HepG2 (cell line): Measurements from ENCODE around the gene DPF1. TPM values are rescaled to one million over a fixed set of nuclear protein-coding genes. Genes with fewer than 3 reads are reported as not detected.

Experiments used
- CAMTA2 ChIP-seq: sonication (generic); formaldehyde crosslinking; IDR thresholded peaks from 2 replicates; pipeline ENCODE4 v1.4.0; 2020; ENCODE audit warnings: mild to moderate bottlenecking, missing genetic modification reagents, borderline replicate concordance
- DDIT3 ChIP-seq: sonication (generic); formaldehyde crosslinking; IDR thresholded peaks from 2 replicates; pipeline ENCODE4 v1.4.0; 2020; ENCODE audit warnings: mild to moderate bottlenecking, missing genetic modification reagents
- GATA4 ChIP-seq: sonication (generic); IDR thresholded peaks from 2 replicates; pipeline ENCODE4 v1.6.1; 2016; ENCODE audit warnings: antibody characterized with exemption, low read depth, borderline replicate concordance
- MED8 ChIP-seq: sonication (generic); formaldehyde crosslinking; IDR thresholded peaks from 2 replicates; pipeline ENCODE4 v1.8.1; 2023; ENCODE audit warnings: mild to moderate bottlenecking, missing genetic modification reagents; ENCODE audit not compliant: insufficient replicate concordance
- PPARG ChIP-seq: conservative IDR thresholded peaks from 2 replicates; pipeline ENCODE4 v1.6.1; 2016; ENCODE audit warnings: missing biosample characterization, missing genetic modification reagents
- PRDM10 ChIP-seq: sonication (generic); formaldehyde crosslinking; IDR thresholded peaks from 2 replicates; pipeline ENCODE4 v1.4.0; 2020; ENCODE audit warnings: low read depth, missing genetic modification reagents
- REXO4 ChIP-seq: sonication (generic); formaldehyde crosslinking; IDR thresholded peaks from 2 replicates; pipeline ENCODE4 v1.8.0; 2022; ENCODE audit warnings: missing genetic modification reagents, mild to moderate bottlenecking, borderline replicate concordance
- SNAPC4 ChIP-seq: sonication (generic); formaldehyde crosslinking; IDR thresholded peaks from 2 replicates; pipeline ENCODE4 v1.4.0; 2020; ENCODE audit warnings: mild to moderate bottlenecking, missing genetic modification reagents
- TEAD2 ChIP-seq: sonication (generic); formaldehyde crosslinking; IDR thresholded peaks from 2 replicates; pipeline ENCODE4 v1.9.0; 2021; ENCODE audit warnings: missing genetic modification reagents
- ZNF24 ChIP-seq: fragments of 450-650 bp; IDR thresholded peaks from 2 replicates; pipeline ENCODE4 v1.6.1; 2017; ENCODE audit warnings: antibody characterized with exemption, mild to moderate bottlenecking
- ZNF550 ChIP-seq: sonication (generic); formaldehyde crosslinking; IDR thresholded peaks from 2 replicates; pipeline ENCODE4 v1.4.0; 2020; ENCODE audit warnings: mild to moderate bottlenecking, missing genetic modification reagents, borderline replicate concordance
- ZNF639 ChIP-seq: conservative IDR thresholded peaks from 2 replicates; pipeline ENCODE4 v1.6.1; 2018; ENCODE audit warnings: missing genetic modification reagents
- polyA plus RNA-seq, 8 experiments: library from polyadenylated mRNA; depleted of rRNA in 3 of 8; stranded (reverse) in 7 of 8; unstranded in 1 of 8; fragments of >200 nt; fragmentation: Illumina TruSeq in 4 of 8; extraction: Trizol in 4 of 8; gene quantifications; 2 replicates each; pipeline versions ENCODE4 v1.2.1 to v1.2.3, GENCODE V29; 2011 to 2016; ENCODE audit warnings: low read depth in 4 of 8, missing spikeins in 1 of 8, mixed read lengths in 1 of 8; ENCODE audit not compliant: insufficient read depth in 1 of 8
- total RNA-seq, 5 experiments: library from RNA; depleted of rRNA; stranded (reverse); fragments of >200 nt; fragmentation: Illumina TruSeq; extraction: Trizol; gene quantifications; 2 replicates each; pipeline ENCODE4 v1.2.3, GENCODE V29; 2016; ENCODE audit warnings: low read depth in 1 of 5
- TF ChIP-seq, protein P1 (sequence below): sonication (generic); formaldehyde crosslinking; IDR thresholded peaks from 2 replicates; pipeline ENCODE4 v1.5.1; 2020; ENCODE audit warnings: mild to moderate bottlenecking, missing genetic modification reagents, moderate library complexity

Gene DPF1
- total and polyA plus RNA-seq, 2 of the 13 experiments (the other 11 are each of a cell fraction or from before 2014, with no cell fraction given) = 1.0 to 3.2 TPM

- TF ChIP-seq, protein P1, sequence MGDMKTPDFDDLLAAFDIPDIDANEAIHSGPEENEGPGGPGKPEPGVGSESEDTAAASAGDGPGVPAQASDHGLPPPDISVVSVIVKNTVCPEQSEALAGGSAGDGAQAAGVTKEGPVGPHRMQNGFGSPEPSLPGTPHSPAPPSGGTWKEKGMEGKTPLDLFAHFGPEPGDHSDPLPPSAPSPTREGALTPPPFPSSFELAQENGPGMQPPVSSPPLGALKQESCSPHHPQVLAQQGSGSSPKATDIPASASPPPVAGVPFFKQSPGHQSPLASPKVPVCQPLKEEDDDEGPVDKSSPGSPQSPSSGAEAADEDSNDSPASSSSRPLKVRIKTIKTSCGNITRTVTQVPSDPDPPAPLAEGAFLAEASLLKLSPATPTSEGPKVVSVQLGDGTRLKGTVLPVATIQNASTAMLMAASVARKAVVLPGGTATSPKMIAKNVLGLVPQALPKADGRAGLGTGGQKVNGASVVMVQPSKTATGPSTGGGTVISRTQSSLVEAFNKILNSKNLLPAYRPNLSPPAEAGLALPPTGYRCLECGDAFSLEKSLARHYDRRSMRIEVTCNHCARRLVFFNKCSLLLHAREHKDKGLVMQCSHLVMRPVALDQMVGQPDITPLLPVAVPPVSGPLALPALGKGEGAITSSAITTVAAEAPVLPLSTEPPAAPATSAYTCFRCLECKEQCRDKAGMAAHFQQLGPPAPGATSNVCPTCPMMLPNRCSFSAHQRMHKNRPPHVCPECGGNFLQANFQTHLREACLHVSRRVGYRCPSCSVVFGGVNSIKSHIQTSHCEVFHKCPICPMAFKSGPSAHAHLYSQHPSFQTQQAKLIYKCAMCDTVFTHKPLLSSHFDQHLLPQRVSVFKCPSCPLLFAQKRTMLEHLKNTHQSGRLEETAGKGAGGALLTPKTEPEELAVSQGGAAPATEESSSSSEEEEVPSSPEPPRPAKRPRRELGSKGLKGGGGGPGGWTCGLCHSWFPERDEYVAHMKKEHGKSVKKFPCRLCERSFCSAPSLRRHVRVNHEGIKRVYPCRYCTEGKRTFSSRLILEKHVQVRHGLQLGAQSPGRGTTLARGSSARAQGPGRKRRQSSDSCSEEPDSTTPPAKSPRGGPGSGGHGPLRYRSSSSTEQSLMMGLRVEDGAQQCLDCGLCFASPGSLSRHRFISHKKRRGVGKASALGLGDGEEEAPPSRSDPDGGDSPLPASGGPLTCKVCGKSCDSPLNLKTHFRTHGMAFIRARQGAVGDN (CRISPR knock-in tag) = no peak
- no peak for TF ChIP-seq DDIT3 (CRISPR knock-in tag)
- TF ChIP-seq REXO4 (CRISPR knock-in tag) = no peak
- TF ChIP-seq PPARG (CRISPR knock-in tag) = no peak
- TF ChIP-seq ZNF639 = no peak
- TF ChIP-seq ZNF24 = no peak
- no peak for TF ChIP-seq ZNF550 (CRISPR knock-in tag)
- TF ChIP-seq TEAD2 (CRISPR knock-in tag) = no peak
- no peak for TF ChIP-seq MED8 (CRISPR knock-in tag)
- TF ChIP-seq CAMTA2 (CRISPR knock-in tag) = no peak
- no peak for TF ChIP-seq PRDM10 (CRISPR knock-in tag)
- no peak for TF ChIP-seq SNAPC4 (CRISPR knock-in tag)
- TF ChIP-seq GATA4 = no peak
Measured at GRCh38 chr19:38206006-38206745, 17.8 kb downstream of the DPF1 start (continued).
